Astrocyte (in vitro differentiated cells and primary cell): ENCODE results near the gene KRT28. TPM values are rescaled to one million over a fixed set of nuclear protein-coding genes. Genes with fewer than 3 reads are reported as not detected.

ENCODE experiments used
- DNase-seq: peaks from one replicate; pipeline ENCODE4 v3.0.0-alpha.2; 2010; ENCODE audit warnings: low read depth
- FAIRE-seq: peaks from 2 replicates; lab custom pipeline; 2011; peaks lifted over from hg19 to GRCh38; lab: Jason Lieb, UNC
- H2AFZ ChIP-seq: 2 replicates; pipeline ENCODE4 v1.6.0; 2012; ENCODE audit warnings: low read depth, low read length, inconsistent platforms
- H3K27ac ChIP-seq: 2 replicates; pipeline ENCODE4 v1.5.1; 2011; ENCODE audit warnings: low read depth, low read length, inconsistent platforms
- H3K27me3 ChIP-seq: 2 replicates; pipeline ENCODE4 v1.6.0; 2011; ENCODE audit warnings: low read length, inconsistent platforms; ENCODE audit not compliant: insufficient read depth
- H3K36me3 ChIP-seq: 2 replicates; pipeline ENCODE4 v1.5.1; 2011; ENCODE audit warnings: low read length, inconsistent platforms; ENCODE audit not compliant: insufficient read depth
- H3K4me1 ChIP-seq: 2 replicates; pipeline ENCODE4 v1.5.1; 2011; ENCODE audit warnings: low read length, inconsistent platforms; ENCODE audit not compliant: insufficient read depth
- H3K4me2 ChIP-seq: 2 replicates; pipeline ENCODE4 v1.6.0; 2012; ENCODE audit warnings: low read length, inconsistent platforms
- H3K4me3 ChIP-seq: 2 replicates; pipeline ENCODE4 v1.5.1; 2011; ENCODE audit warnings: low read depth, mild to moderate bottlenecking, low read length, inconsistent platforms; ENCODE audit not compliant: insufficient read depth
- H3K79me2 ChIP-seq: 2 replicates; pipeline ENCODE4 v1.6.0; 2012; ENCODE audit warnings: mild to moderate bottlenecking, low read length, inconsistent platforms; ENCODE audit not compliant: insufficient read depth
- H3K9ac ChIP-seq: 2 replicates; pipeline ENCODE4 v1.6.0; 2012; ENCODE audit warnings: mild to moderate bottlenecking, low read length, inconsistent platforms
- H3K9me3 ChIP-seq: 2 replicates; pipeline ENCODE4 v1.5.1; 2012; ENCODE audit warnings: low read depth, mild to moderate bottlenecking, low read length, inconsistent platforms; ENCODE audit not compliant: insufficient read depth
- H4K20me1 ChIP-seq: 2 replicates; pipeline ENCODE4 v1.6.0; 2012; ENCODE audit warnings: low read length, inconsistent platforms; ENCODE audit not compliant: insufficient read depth
- H3K27ac Mint-ChIP-seq: one replicate; pipeline ENCODE4 v1.8.0; 2021; ENCODE audit warnings: mild to moderate bottlenecking, mixed read lengths; ENCODE audit not compliant: unreplicated experiment
- H3K27me3 Mint-ChIP-seq: one replicate; pipeline ENCODE4 v1.8.0; 2021; ENCODE audit warnings: low read depth, mixed read lengths; ENCODE audit not compliant: unreplicated experiment
- H3K36me3 Mint-ChIP-seq: one replicate; pipeline ENCODE4 v1.8.0; 2021; ENCODE audit warnings: low read depth, mixed read lengths; ENCODE audit not compliant: unreplicated experiment
- H3K4me1 Mint-ChIP-seq: one replicate; pipeline ENCODE4 v1.8.0; 2021; ENCODE audit warnings: low read depth, mixed read lengths; ENCODE audit not compliant: unreplicated experiment
- H3K4me3 Mint-ChIP-seq: one replicate; pipeline ENCODE4 v1.8.0; 2021; ENCODE audit warnings: mild to moderate bottlenecking, moderate library complexity, mixed read lengths; ENCODE audit not compliant: unreplicated experiment
- H3K9me3 Mint-ChIP-seq: one replicate; pipeline ENCODE4 v1.8.0; 2021; ENCODE audit warnings: mild to moderate bottlenecking, mixed read lengths; ENCODE audit not compliant: unreplicated experiment
- CTCF ChIP-seq: IDR thresholded peaks from 2 replicates; pipeline ENCODE4 v1.5.1; 2011; ENCODE audit warnings: low read depth, mild to moderate bottlenecking, inconsistent platforms, low read length, moderate library complexity; ENCODE audit not compliant: insufficient read depth
- EZH2 ChIP-seq: IDR thresholded peaks from 2 replicates; pipeline ENCODE4 v1.6.1; 2012; ENCODE audit warnings: mild to moderate bottlenecking, low read length, inconsistent platforms; ENCODE audit not compliant: insufficient read depth
- total RNA-seq: library from RNA; stranded (reverse); gene quantifications from 2 replicates; pipeline ENCODE4 v1.2.1, GENCODE V29; 2021

The KRT28 gene
- total RNA-seq, 1 donor from 2014 or later, result not detected

- Histone ChIP-seq H3K27ac (no peak overlapping the region), H4K20me1 (no peaks in the 10 kb centered on the region), H3K4me2 (no peak overlapping the region), H3K79me2 (peaks cover 4% of the 10 kb centered on the region), H3K4me3 (no peak overlapping the region), H3K36me3 (peaks cover 3% of the 10 kb centered on the region), H2AFZ (no peak overlapping the region), H3K27me3 (no peaks in the 10 kb centered on the region), H3K9me3 (no peaks in the 10 kb centered on the region), H3K4me1 (no peaks in the 10 kb centered on the region), H3K9ac (no peak overlapping the region)
- peaks cover 2% of the 10 kb centered on the region for H3K36me3 Mint-ChIP-seq
- FAIRE-seq (no peak), DNase-seq (no peak)
- H3K27me3 Mint-ChIP-seq, result no peaks in the 10 kb centered on the region
- H3K4me3 Mint-ChIP-seq, result no peak overlapping the region
- no peak overlapping the region for H3K27ac Mint-ChIP-seq
- no peaks in the 10 kb centered on the region for H3K4me1 Mint-ChIP-seq
- no peak for TF ChIP-seq CTCF
- no peaks in the 10 kb centered on the region for H3K9me3 Mint-ChIP-seq
These were observed 34.1 kb upstream of the KRT28 start for GRCh38 chr17:40833882-40834281.

GRCh38 chr17:40832840-40833239 lies 33.1 kb upstream of the KRT28 start:
- Histone ChIP-seq H3K4me2 (no peak overlapping the region), H3K9ac (no peak overlapping the region), H2AFZ (no peak overlapping the region), H3K27me3 (no peaks in the 10 kb centered on the region), H4K20me1 (no peaks in the 10 kb centered on the region), H3K27ac (no peak overlapping the region), H3K4me3 (no peak overlapping the region), H3K79me2 (peaks cover 4% of the 10 kb centered on the region), H3K4me1 (no peaks in the 10 kb centered on the region), H3K9me3 (no peaks in the 10 kb centered on the region), H3K36me3 (peaks cover 3% of the 10 kb centered on the region)
- H3K27ac Mint-ChIP-seq, result no peak overlapping the region
- TF ChIP-seq EZH2, result no peak
- no peak for TF ChIP-seq CTCF
- DNase-seq (no peak), FAIRE-seq (no peak)
- H3K36me3 Mint-ChIP-seq, result peaks cover 2% of the 10 kb centered on the region
- peaks cover 3% of the 10 kb centered on the region for H3K4me1 Mint-ChIP-seq
- no peak overlapping the region for H3K4me3 Mint-ChIP-seq
- no peaks in the 10 kb centered on the region for H3K9me3 Mint-ChIP-seq
- no peaks in the 10 kb centered on the region for H3K27me3 Mint-ChIP-seq

- Histone ChIP-seq H4K20me1 (no peaks in the 10 kb centered on the region), H3K4me2 (no peak overlapping the region), H3K9me3 (no peaks in the 10 kb centered on the region), H3K4me1 (no peaks in the 10 kb centered on the region), H3K79me2 (peaks cover 23% of the 10 kb centered on the region), H3K4me3 (no peak overlapping the region), H3K27ac (no peak overlapping the region), H3K9ac (no peak overlapping the region), H2AFZ (no peak overlapping the region), H3K36me3 (peaks cover 3% of the 10 kb centered on the region), H3K27me3 (no peaks in the 10 kb centered on the region)
- FAIRE-seq, result no peak
- Mint-ChIP-seq H3K27me3 (no peaks in the 10 kb centered on the region), H3K4me3 (no peak overlapping the region), H3K4me1 (peaks cover 11% of the 10 kb centered on the region), H3K9me3 (no peaks in the 10 kb centered on the region), H3K27ac (no peak overlapping the region), H3K36me3 (peaks cover 2% of the 10 kb centered on the region)
- TF ChIP-seq EZH2, result no peak
- TF ChIP-seq CTCF, result no peak
- DNase-seq, result no peak
These were observed 30.5 kb upstream of the KRT28 start for GRCh38 chr17:40830085-40830776.
